Thyroid gland (tissue), 4 donors: ENCODE measurements around the gene MACIR.

Experiments
- CTCF ChIP-seq, 6 experiments: fragments of 200-600 bp in 3 of 6; fragments of 450-650 bp in 3 of 6; sonication (generic) in 3 of 6; IDR thresholded peaks; one replicate each; pipeline ENCODE4 v1.5.1; 2016 to 2019; ENCODE audit warnings: antibody characterized with exemption in 6 of 6, mild to moderate bottlenecking in 2 of 6, inconsistent platforms in 1 of 6, moderate library complexity in 1 of 6
- POLR2A ChIP-seq, 2 donors: fragments of 450-650 bp; IDR thresholded peaks; one replicate each; pipeline ENCODE4 v1.6.1; 2017; ENCODE audit warnings: antibody characterized with exemption in 2 of 2, mild to moderate bottlenecking in 2 of 2, moderate library complexity in 1 of 2

GRCh38 chr5:103211576-103212561 lies 46.7 kb upstream of the MACIR start:
- TF ChIP-seq CTCF (IDR thresholded peaks at IDR 0.05), result no peak
- TF ChIP-seq POLR2A (IDR thresholded peaks at IDR 0.05), result no peak
